Measurements from ENCODE around the gene KATNB1.
"Not testable (repeated sequence)": the region's sequence is repeated elsewhere in the genome, so short reads cannot be mapped to it uniquely, and the experiment has no call there.

KATNB1 gene

DNA sequence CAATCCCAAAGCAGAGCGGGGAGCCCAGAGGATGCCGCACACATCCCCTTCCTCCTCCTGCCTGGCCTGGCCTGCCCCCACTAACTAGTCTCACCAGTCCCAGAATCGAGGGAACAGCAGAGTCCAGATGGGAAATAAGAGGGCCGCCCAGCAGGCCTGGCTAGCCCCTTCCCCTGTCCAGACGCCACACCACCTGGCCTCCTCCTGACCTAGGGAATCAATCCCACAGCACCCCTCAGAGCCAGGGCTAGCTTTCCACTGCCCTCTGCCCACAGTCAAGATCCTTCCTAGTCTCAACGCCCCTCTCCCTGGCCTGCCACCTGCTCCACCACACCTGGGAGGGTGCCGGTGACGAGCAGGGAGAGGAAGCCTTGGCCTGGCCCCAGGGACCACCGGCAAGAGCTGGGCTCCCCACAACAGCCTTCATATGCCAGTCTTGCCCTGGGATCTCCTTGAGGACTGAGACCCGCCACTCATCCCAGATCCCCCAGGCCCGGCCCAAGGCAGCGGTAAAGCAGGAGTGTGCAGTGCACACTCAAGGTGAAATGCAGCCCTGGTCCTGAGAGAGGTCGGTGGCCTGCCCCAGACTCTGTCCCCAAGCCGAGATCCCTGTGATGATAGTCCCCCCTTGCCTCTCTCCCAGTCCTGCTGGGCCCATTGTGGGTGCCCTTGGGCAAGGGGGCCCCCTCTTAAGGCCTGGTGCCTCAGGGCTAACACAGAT, 27.9 kb downstream of the KATNB1 start:
- no peak for DNase-seq (ENCODE audit: low read depth)
- H3K4me3 ChIP-seq (ENCODE audit: low read depth, low read length): no peak overlapping the region

GRCh38 chr16:57764006-57764340, 28.4 kb downstream of the KATNB1 start:
- no peak for DNase-seq (ENCODE audit: low read depth)
- H3K4me3 ChIP-seq (ENCODE audit: low read depth, low read length): no peak overlapping the region

- no peak overlapping the region for H3K4me3 ChIP-seq (ENCODE audit: low read depth, low read length)
- DNase-seq (ENCODE audit: low read depth): peak; percentile 55
Observed at GRCh38 chr16:57764341-57765159, 29.0 kb downstream of the KATNB1 start.

DNA sequence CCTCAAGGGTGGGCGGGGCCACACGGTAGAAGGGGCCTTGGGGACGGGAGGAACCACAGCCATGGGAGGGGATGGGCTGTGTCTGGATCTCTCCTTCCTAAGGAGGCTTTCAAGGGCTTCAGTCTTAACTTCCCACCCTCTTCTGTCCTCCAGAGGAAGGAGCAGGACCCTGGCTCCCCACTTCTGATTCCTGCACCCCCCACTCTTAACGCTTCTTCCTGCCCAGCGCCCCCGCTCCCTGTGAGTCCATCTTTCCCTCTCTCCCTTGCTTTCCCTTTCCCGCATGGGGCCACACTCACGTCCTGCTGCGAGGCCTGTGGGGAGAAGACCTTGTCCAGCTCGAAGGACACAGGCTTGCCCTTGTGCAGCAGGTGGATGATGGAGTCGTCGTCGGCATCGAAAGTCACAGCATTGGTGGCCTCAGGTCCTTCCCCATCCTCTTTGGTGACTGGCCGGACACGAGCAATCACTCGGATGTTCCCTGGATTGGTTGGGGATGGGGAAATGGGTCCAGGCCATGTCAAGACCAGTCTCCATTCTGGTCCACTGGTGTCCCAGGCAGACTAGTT, 29.7 kb downstream of the KATNB1 start:
- no peak for DNase-seq (ENCODE audit: low read depth)

DNA sequence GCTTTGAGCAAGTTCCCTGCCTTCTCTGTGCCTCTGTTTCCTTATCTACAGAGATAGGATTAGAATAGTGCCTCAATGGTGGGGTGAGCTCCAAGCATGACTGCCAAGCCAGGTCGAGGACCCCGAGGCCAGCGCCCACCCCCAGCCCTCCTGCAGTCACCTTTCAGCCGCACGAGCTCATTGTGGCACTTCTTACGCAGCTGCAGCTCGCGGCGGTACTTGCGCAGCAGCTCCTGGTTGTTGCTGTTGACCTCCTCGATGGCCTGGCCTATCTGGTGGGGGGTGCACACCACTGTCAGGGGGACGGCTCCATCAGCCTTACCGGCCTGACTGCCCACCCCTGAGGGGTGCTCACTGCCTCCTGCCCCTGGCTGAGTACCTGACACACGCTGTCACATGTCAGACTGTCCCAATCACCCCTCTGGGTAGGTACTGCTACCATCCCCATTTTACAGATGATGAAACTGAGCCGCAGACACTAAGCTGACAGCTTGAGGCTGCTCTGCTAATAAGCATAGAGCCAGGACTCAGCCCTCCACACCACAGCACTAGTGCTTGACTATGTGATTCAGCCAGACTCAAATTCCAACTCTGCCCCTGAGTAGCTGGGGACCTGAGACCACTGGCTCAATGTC, 31.3 kb downstream of the KATNB1 start:
- DNase-seq (ENCODE audit: low read depth): no peak
- no peak overlapping the region for H3K4me3 ChIP-seq (ENCODE audit: low read depth, low read length)

More for the DNA sequence above, 29.7 kb downstream of the KATNB1 start:
- H3K4me3 ChIP-seq (ENCODE audit: low read depth, low read length): no peak overlapping the region

- H3K4me3 ChIP-seq (ENCODE audit: low read depth, low read length): no peak overlapping the region
- DNase-seq (ENCODE audit: low read depth): no peak
Observed at GRCh38 chr16:57769541-57770145, 34.1 kb downstream of the KATNB1 start.

- H3K4me3 ChIP-seq (ENCODE audit: low read depth, low read length): no peak overlapping the region
- DNase-seq (ENCODE audit: low read depth): no peak
Observed at GRCh38 chr16:57770361-57770760, 34.8 kb downstream of the KATNB1 start.

DNA sequence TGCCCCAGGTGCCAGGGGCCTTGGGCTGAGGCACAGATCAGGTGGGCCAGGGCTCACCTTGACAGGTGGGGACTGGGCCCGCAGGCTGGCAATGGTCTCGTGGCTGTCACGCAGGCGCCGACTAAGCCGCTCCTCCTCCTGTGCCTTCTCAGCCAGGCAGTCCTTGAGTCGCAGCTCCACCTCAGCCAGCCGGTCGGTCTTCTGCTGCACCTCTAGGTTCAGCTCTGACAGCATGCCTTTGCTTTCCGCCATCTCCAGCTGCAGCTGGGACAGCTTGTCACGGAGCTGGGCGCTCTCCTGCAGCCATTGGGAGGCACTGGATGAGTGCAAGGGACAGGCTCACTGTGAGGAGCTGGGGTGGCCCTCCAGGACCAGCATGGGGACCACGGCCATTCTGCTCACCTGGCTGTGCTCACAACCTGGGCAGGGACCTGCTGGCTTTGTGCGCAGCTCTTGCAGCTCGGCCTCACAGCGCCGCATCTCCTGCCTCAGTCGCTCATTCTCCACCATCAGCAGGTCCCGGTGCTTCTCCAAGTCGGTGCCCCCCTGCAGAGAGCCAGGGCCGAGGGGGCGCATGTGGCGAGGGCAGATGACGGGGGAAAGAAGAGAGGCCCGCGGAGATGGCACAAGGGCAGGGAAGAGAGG, 35.7 kb downstream of the KATNB1 start:
- no peak for DNase-seq (ENCODE audit: low read depth)
- H3K4me3 ChIP-seq (ENCODE audit: low read depth, low read length): no peak overlapping the region

GRCh38 chr16:57773019-57773418, 37.4 kb downstream of the KATNB1 start:
- DNase-seq (ENCODE audit: low read depth): no peak
- no peak overlapping the region for H3K4me3 ChIP-seq (ENCODE audit: low read depth, low read length)

- DNase-seq (ENCODE audit: low read depth): no peak
- no peak overlapping the region for H3K4me3 ChIP-seq (ENCODE audit: low read depth, low read length)
Observed at GRCh38 chr16:57773655-57774295, 38.2 kb downstream of the KATNB1 start.

DNA sequence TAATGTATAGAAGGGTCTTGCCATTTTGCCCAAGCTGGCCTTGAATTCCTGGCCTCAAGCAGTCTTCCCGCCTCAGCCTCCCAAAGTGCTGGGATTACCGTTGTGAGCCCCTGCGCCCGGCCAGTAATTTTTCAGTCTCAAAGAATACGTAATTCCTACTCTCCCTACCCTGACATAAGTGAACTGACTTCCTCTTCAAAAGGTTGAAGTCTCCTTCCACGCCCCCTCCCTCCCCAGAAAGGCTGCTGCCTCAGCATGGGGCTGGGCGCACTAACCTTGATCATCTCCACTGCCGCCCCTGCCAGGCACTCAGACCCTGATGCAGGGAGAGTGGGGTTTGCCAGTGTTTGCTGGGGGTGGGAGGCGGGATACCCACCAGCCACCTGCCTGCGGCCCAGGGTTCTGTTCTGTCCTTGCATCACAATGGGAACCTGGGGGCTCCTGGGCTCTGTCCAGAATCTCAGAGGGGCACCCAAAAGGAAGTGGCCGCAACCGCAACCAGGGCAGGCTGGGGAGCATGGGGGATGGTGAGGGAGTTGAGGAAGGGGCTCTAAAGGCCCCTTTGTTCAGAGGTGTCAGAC, 39.2 kb downstream of the KATNB1 start:
- no peak for DNase-seq (ENCODE audit: low read depth)
- H3K4me3 ChIP-seq (ENCODE audit: low read depth, low read length): no peak overlapping the region

GRCh38 chr16:57775661-57776469, 40.3 kb downstream of the KATNB1 start:
- no peak overlapping the region for H3K4me3 ChIP-seq (ENCODE audit: low read depth, low read length)
- no peak for DNase-seq (ENCODE audit: low read depth)

- no peak overlapping the region for H3K4me3 ChIP-seq (ENCODE audit: low read depth, low read length)
- no peak for DNase-seq (ENCODE audit: low read depth)
Observed at GRCh38 chr16:57778658-57779057, 43.1 kb downstream of the KATNB1 start.

- not testable (repeated sequence) for H3K4me3 ChIP-seq (ENCODE audit: low read depth, low read length); DNase-seq (ENCODE audit: low read depth)
Observed at GRCh38 chr16:57779836-57780235, 44.3 kb downstream of the KATNB1 start.

DNA sequence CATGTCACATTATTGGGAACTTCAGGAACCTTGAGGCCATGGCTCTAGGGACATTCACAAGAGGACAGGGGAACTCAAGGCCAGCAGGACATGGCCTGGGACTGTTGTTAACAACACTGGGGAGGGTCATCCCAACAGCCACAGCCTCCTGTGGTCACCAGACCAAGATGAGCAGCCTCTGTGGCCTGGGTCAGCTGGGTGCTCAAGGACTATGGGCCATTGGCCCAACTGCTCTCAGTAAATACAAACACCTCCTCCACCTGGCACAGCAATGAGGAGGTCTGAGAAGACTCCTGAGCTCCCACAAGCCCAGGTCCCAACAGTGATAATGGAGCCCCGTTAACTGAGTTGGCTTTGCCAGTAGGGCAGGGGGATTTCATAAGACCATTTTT, 45.8 kb downstream of the KATNB1 start:
- H3K4me3 ChIP-seq (ENCODE audit: low read depth, low read length): no peak overlapping the region
- DNase-seq (ENCODE audit: low read depth): no peak

GRCh38 chr16:57781741-57782606, 46.4 kb downstream of the KATNB1 start:
- H3K4me3 ChIP-seq (ENCODE audit: low read depth, low read length): no peak overlapping the region
- no peak for DNase-seq (ENCODE audit: low read depth)

- DNase-seq (ENCODE audit: low read depth); H3K4me3 ChIP-seq (ENCODE audit: low read depth, low read length): not testable (repeated sequence)
Observed at GRCh38 chr16:57782607-57783055, 47.1 kb downstream of the KATNB1 start.

All from skeletal muscle cell (primary cell).